IMR-90 (cell line): ENCODE measurements around the gene ESR1.

ENCODE experiments used
- CTCF ChIP-seq: conservative IDR thresholded peaks from 2 replicates; pipeline ENCODE4 v1.5.1; 2012; ENCODE audit warnings: mild to moderate bottlenecking, low read depth, low read length, improper control_type of control experiment
- MAFK ChIP-seq: IDR thresholded peaks from 2 replicates; pipeline ENCODE4 v1.6.1; 2012; ENCODE audit warnings: low read depth, low read length, improper control_type of control experiment
- NFE2L2 ChIP-seq: fragments of 150-350 bp; IDR thresholded peaks from 2 replicates; pipeline ENCODE4 v1.6.1; 2016; ENCODE audit warnings: low read depth, mild to moderate bottlenecking, low read length
- RAD21 ChIP-seq: IDR thresholded peaks from 2 replicates; pipeline ENCODE4 v1.6.1; 2012; ENCODE audit warnings: low read length, improper control_type of control experiment

- no peak for TF ChIP-seq NFE2L2
- TF ChIP-seq MAFK = no peak
- no peak for TF ChIP-seq RAD21
- TF ChIP-seq CTCF = no peak
Observed at GRCh38 chr6:152167641-152168603, 360.4 kb downstream of the ESR1 start.
